Measurements from ENCODE around the gene KMT2A. TPM values are rescaled to one million over a fixed set of nuclear protein-coding genes. Genes with fewer than 3 reads are reported as not detected.

The KMT2A gene
- total RNA-seq, 4 donors from 2014 or later: 39.3 to 84.8 (median 51.9) TPM

- no peak for TF ChIP-seq CTCF (IDR thresholded peaks at IDR 0.05)
- DNase-seq (ENCODE audit: low spot score) (no peak), ATAC-seq (ENCODE audit: low FRiP score) (peak; percentile 75)
These were observed 136.0 kb downstream of the KMT2A start, which contains the start of gene ARCN1 for GRCh38 chr11:118572061-118572980. ARCN1 (plus strand) TSS chr11:118572409; CDS start chr11:118572548, 139 bp downstream.

DNA sequence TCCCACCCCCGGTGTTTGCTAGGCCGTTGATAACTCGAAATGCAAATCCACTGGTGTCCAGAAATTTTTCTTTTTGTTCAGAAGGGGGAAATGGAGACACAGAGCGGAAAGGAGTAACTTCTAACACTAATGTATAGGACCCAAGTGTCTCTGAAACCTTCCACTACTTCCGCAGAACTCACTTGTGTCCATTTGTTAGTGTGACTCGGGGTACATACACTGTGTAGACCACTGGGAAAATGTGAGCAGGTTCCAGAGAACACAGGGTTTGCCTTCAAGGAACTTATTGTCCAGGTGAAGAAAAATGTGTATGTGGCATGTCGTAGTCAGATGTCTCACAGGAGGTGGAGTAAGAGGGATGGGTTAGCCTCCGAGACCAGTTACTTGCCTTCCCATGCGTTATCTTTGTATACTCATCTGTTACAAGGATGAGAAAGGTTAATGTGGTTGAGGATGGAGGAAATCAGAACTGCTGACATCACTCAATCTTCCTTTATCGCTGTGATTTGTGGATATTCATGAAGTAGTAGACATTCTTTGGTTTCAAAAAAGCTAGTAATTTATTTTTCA, 136.8 kb downstream of the KMT2A start:
- no peak for DNase-seq (ENCODE audit: low spot score)
- peak; percentile 45 for ATAC-seq (ENCODE audit: low FRiP score)
- no peak for TF ChIP-seq CTCF (IDR thresholded peaks at IDR 0.05)

DNA sequence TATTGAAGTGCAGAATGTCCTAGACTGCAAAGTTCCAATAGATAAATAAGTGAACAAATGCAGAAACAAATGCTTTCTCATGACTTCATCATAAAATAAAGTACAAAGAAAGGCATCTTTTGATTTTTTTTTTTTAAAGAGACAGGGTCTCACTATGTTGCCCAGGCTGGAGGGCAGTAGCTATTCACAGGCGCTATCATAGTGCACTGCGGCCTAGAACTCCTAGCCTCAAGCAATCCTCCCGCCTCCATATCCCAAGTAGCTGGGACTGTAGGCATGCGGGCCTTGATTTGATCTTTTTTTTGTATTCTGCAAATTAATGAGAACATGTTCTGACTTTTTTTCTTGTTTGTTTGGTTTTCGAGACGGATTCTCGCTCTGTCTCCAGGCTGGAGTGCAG, 138.3 kb downstream of the KMT2A start:
- ATAC-seq (ENCODE audit: low FRiP score) (no peak), DNase-seq (ENCODE audit: low spot score) (no peak)
- TF ChIP-seq CTCF (IDR thresholded peaks at IDR 0.05): no peak

Other genes starting within 250 kb of the KMT2A start
- gene JAML, start 211.5 kb upstream of the KMT2A start, total RNA-seq: 10 to 100 TPM in 3 of 4 donors, 1 to 10 TPM in 1; 9.9 to 35.9 (median 13.7) TPM
- gene MPZL3, start 184.1 kb upstream of the KMT2A start, total RNA-seq: 1 to 10 TPM; 1.3 to 2.5 (median 2.4) TPM
- gene MPZL2, start 172.2 kb upstream of the KMT2A start, total RNA-seq: 10 to 100 TPM in 3 of 4 donors, 1 to 10 TPM in 1; 6.8 to 56.6 (median 33.6) TPM
- gene CD3E, start 131.8 kb upstream of the KMT2A start, total RNA-seq: 1 to 10 TPM; 2.8 to 4.1 (median 3.0) TPM
- gene CD3D, start 93.8 kb upstream of the KMT2A start, total RNA-seq: 1 to 10 TPM; 1.7 to 3.4 (median 2.6) TPM
- 1 to 10 TPM; 1.0 to 2.1 (median 1.6) TPM for gene CD3G, start 92.1 kb upstream of the KMT2A start, total RNA-seq
- 10 to 100 TPM; 39.3 to 45.9 (median 42.3) TPM for gene UBE4A, start 76.9 kb upstream of the KMT2A start, total RNA-seq
- 10 to 100 TPM; 38.1 to 57.1 (median 51.9) TPM for gene ATP5MG, start 34.9 kb upstream of the KMT2A start, total RNA-seq
- gene TTC36, start 91.0 kb downstream of the KMT2A start, total RNA-seq: 10 to 100 TPM in 1 of 4 donors, 1 to 10 TPM in 2, under 1 TPM in 1; 0.84 to 21.1 (median 2.6) TPM
- gene TMEM25, start 94.7 kb downstream of the KMT2A start, total RNA-seq: 10 to 100 TPM in 3 of 4 donors, 1 to 10 TPM in 1; 9.1 to 19.9 (median 11.8) TPM
- 10 to 100 TPM; 18.1 to 31.4 (median 21.7) TPM for gene IFT46, start 129.4 kb downstream of the KMT2A start, total RNA-seq
- 100 to 1,000 TPM in 3 of 4 donors, 10 to 100 TPM in 1; 89.7 to 135 (median 117) TPM for gene ARCN1, start 135.9 kb downstream of the KMT2A start, total RNA-seq
- 100 to 1,000 TPM; 163 to 363 (median 245) TPM for gene PHLDB1, start 171.1 kb downstream of the KMT2A start, total RNA-seq
- not detected for gene TREH, start 243.2 kb downstream of the KMT2A start, total RNA-seq